Neural progenitor cell (in vitro differentiated cells): ENCODE measurements around the gene KLHL6. TPM values are rescaled to one million over a fixed set of nuclear protein-coding genes. Genes with fewer than 3 reads are reported as not detected.
"Not testable (repeated sequence)": the region's sequence is repeated elsewhere in the genome, so short reads cannot be mapped to it uniquely, and the experiment has no call there.

Experiments
- DNase-seq: peaks from one replicate; pipeline ENCODE4 v3.0.0-alpha.2; 2016; ENCODE audit warnings: low spot score
- H2AFZ ChIP-seq: fragments of 200-600 bp; sonication (generic); replicated peaks from 2 replicates; pipeline ENCODE4 v1.6.1; 2016; ENCODE audit warnings: antibody characterized with exemption
- H3F3A ChIP-seq: fragments of 200-600 bp; sonication (generic); 2 replicates; pipeline ENCODE4 v1.6.1; 2016; ENCODE audit warnings: antibody characterized with exemption, low read depth
- H3K27ac ChIP-seq: fragments of 200-600 bp; sonication (generic); 2 replicates; pipeline ENCODE4 v1.5.1; 2016; ENCODE audit warnings: mild to moderate bottlenecking
- H3K27me3 ChIP-seq: fragments of 200-600 bp; sonication (generic); 2 replicates; pipeline ENCODE4 v1.6.1; 2016; ENCODE audit warnings: mild to moderate bottlenecking, moderate library complexity
- H3K36me3 ChIP-seq: fragments of 200-600 bp; sonication (generic); 2 replicates; pipeline ENCODE4 v1.5.1; 2016
- H3K4me1 ChIP-seq: fragments of 200-600 bp; sonication (generic); 2 replicates; pipeline ENCODE4 v1.6.1; 2016; ENCODE audit warnings: mixed run types
- H3K4me2 ChIP-seq: fragments of 200-600 bp; sonication (generic); 2 replicates; pipeline ENCODE4 v1.6.1; 2016
- H3K4me3 ChIP-seq: fragments of 200-600 bp; sonication (generic); 2 replicates; pipeline ENCODE4 v1.5.1; 2016
- H3K79me2 ChIP-seq: fragments of 200-600 bp; sonication (generic); 2 replicates; pipeline ENCODE4 v1.6.1; 2016; ENCODE audit warnings: low read depth
- H3K9ac ChIP-seq: fragments of 200-600 bp; sonication (generic); 2 replicates; pipeline ENCODE4 v1.6.1; 2016
- H3K9me3 ChIP-seq: fragments of 200-600 bp; sonication (generic); 2 replicates; pipeline ENCODE4 v1.5.1; 2016; ENCODE audit warnings: low read depth
- H4K20me1 ChIP-seq: fragments of 200-600 bp; sonication (generic); 2 replicates; pipeline ENCODE4 v1.6.1; 2016; ENCODE audit warnings: low read depth
- H3K27ac Mint-ChIP-seq: 3 replicates; pipeline ENCODE4 v1.8.0; 2021; ENCODE audit warnings: mixed read lengths
- H3K27me3 Mint-ChIP-seq: 2 replicates; pipeline ENCODE4 v1.8.0; 2022; ENCODE audit warnings: low read depth, mild to moderate bottlenecking, inconsistent platforms, moderate library complexity, mixed read lengths; ENCODE audit not compliant: insufficient read depth
- H3K36me3 Mint-ChIP-seq: 3 replicates; pipeline ENCODE4 v1.8.0; 2021; ENCODE audit warnings: mixed read lengths
- H3K4me1 Mint-ChIP-seq: 3 replicates; pipeline ENCODE4 v1.8.0; 2021; ENCODE audit warnings: mixed read lengths
- H3K4me3 Mint-ChIP-seq: 3 replicates; pipeline ENCODE4 v1.8.0; 2021; ENCODE audit warnings: mild to moderate bottlenecking, moderate library complexity, mixed read lengths
- H3K9me3 Mint-ChIP-seq: 3 replicates; pipeline ENCODE4 v1.8.0; 2020; ENCODE audit warnings: mixed read lengths
- CTCF ChIP-seq: fragments of 200-600 bp; sonication (generic); IDR thresholded peaks from 2 replicates; pipeline ENCODE4 v1.5.1; 2017; ENCODE audit warnings: antibody characterized with exemption, mild to moderate bottlenecking
- EZH2 ChIP-seq: fragments of 200-600 bp; sonication (generic); IDR thresholded peaks from 2 replicates; pipeline ENCODE4 v1.6.1; 2017; ENCODE audit warnings: antibody characterized with exemption, mild to moderate bottlenecking, moderate library complexity
- EZH2phosphoT487 ChIP-seq: fragments of 200-600 bp; sonication (generic); IDR thresholded peaks from 2 replicates; pipeline ENCODE4 v1.6.1; 2017; ENCODE audit warnings: antibody characterized with exemption
- total RNA-seq: library from RNA; depleted of rRNA; stranded (reverse); fragments of >200 nt; gene quantifications from 2 replicates; pipeline ENCODE4 v1.2.3, GENCODE V29; 2015; ENCODE audit warnings: low replicate concordance

The KLHL6 gene
- total RNA-seq, 1 donor from 2014 or later, result 0.09 TPM

- Histone ChIP-seq H3K27me3 (no peaks in the 10 kb centered on the region), H3K4me1 (peaks cover 13% of the 10 kb centered on the region), H3K36me3 (no peaks in the 10 kb centered on the region), H2AFZ (peak overlapping the region; percentile 1), H4K20me1 (no peaks in the 10 kb centered on the region), H3K27ac (no peak overlapping the region), H3K9ac (no peak overlapping the region), H3K9me3 (no peaks in the 10 kb centered on the region), H3K4me3 (no peak overlapping the region), H3F3A (no peaks in the 10 kb centered on the region), H3K79me2 (no peaks in the 10 kb centered on the region), H3K4me2 (no peak overlapping the region)
- DNase-seq, result no peak
- TF ChIP-seq CTCF (no peak), EZH2 (no peak), EZH2phosphoT487 (no peak)
- H3K4me1 Mint-ChIP-seq, result peaks cover 9% of the 10 kb centered on the region
- peaks cover 15% of the 10 kb centered on the region for H3K27me3 Mint-ChIP-seq
- H3K36me3 Mint-ChIP-seq, result no peaks in the 10 kb centered on the region
- peaks cover 2% of the 10 kb centered on the region for H3K9me3 Mint-ChIP-seq
- no peak overlapping the region for H3K4me3 Mint-ChIP-seq
- no peak overlapping the region for H3K27ac Mint-ChIP-seq
These were observed 25.8 kb downstream of the KLHL6 start for GRCh38 chr3:183529717-183530116.

- no peaks in the 10 kb centered on the region for H3K9me3 ChIP-seq
- H3K27me3 ChIP-seq, result no peaks in the 10 kb centered on the region
- no peak for DNase-seq
- Mint-ChIP-seq H3K27ac (no peak overlapping the region), H3K9me3 (peaks cover 2% of the 10 kb centered on the region), H3K36me3 (no peaks in the 10 kb centered on the region), H3K4me1 (peaks cover 8% of the 10 kb centered on the region), H3K27me3 (peaks cover 15% of the 10 kb centered on the region), H3K4me3 (no peak overlapping the region)
- no peaks in the 10 kb centered on the region for H3K79me2 ChIP-seq
- H3K27ac ChIP-seq, result no peak overlapping the region
- no peak overlapping the region for H2AFZ ChIP-seq
- no peak for TF ChIP-seq CTCF
- TF ChIP-seq EZH2phosphoT487, result no peak
- no peak for TF ChIP-seq EZH2
- H3K4me2 ChIP-seq, result no peak overlapping the region
- no peaks in the 10 kb centered on the region for H4K20me1 ChIP-seq
- peaks cover 12% of the 10 kb centered on the region for H3K4me1 ChIP-seq
- no peaks in the 10 kb centered on the region for H3K36me3 ChIP-seq
- no peak overlapping the region for H3K4me3 ChIP-seq
- no peak overlapping the region for H3K9ac ChIP-seq
- H3F3A ChIP-seq, result no peaks in the 10 kb centered on the region
These were observed 26.3 kb downstream of the KLHL6 start for GRCh38 chr3:183529185-183529584.

- not testable (repeated sequence) for H3K79me2 ChIP-seq, H3K4me1 Mint-ChIP-seq, H3F3A ChIP-seq, H3K4me3 Mint-ChIP-seq, DNase-seq, H3K27ac ChIP-seq, H3K4me1 ChIP-seq, H3K9ac ChIP-seq, H3K36me3 Mint-ChIP-seq, H3K27me3 ChIP-seq, H4K20me1 ChIP-seq, H3K9me3 ChIP-seq, H3K4me2 ChIP-seq, H3K27ac Mint-ChIP-seq, H3K9me3 Mint-ChIP-seq, H2AFZ ChIP-seq, H3K4me3 ChIP-seq, H3K36me3 ChIP-seq
- peaks cover 15% of the 10 kb centered on the region for H3K27me3 Mint-ChIP-seq
These were observed 26.7 kb downstream of the KLHL6 start for GRCh38 chr3:183528758-183529157.

- Histone ChIP-seq H3K79me2 (no peaks in the 10 kb centered on the region), H3K9me3 (no peaks in the 10 kb centered on the region), H3K4me3 (no peak overlapping the region), H4K20me1 (no peaks in the 10 kb centered on the region), H3K36me3 (no peaks in the 10 kb centered on the region), H3K27ac (no peak overlapping the region), H3K4me2 (no peak overlapping the region), H3K4me1 (no peaks in the 10 kb centered on the region), H3K27me3 (no peaks in the 10 kb centered on the region), H3K9ac (no peak overlapping the region), H3F3A (no peaks in the 10 kb centered on the region), H2AFZ (no peak overlapping the region)
- no peak overlapping the region for H3K27ac Mint-ChIP-seq
- TF ChIP-seq EZH2, result no peak
- no peak for TF ChIP-seq CTCF
- TF ChIP-seq EZH2phosphoT487, result no peak
- H3K4me3 Mint-ChIP-seq, result no peak overlapping the region
- DNase-seq, result no peak
- peaks cover 19% of the 10 kb centered on the region for H3K27me3 Mint-ChIP-seq
- no peaks in the 10 kb centered on the region for H3K4me1 Mint-ChIP-seq
- no peaks in the 10 kb centered on the region for H3K36me3 Mint-ChIP-seq
- H3K9me3 Mint-ChIP-seq, result peaks cover 2% of the 10 kb centered on the region
These were observed 27.8 kb downstream of the KLHL6 start for GRCh38 chr3:183527428-183528379.
